H1 (cell line): Measurements from ENCODE around the gene GALNT17. TPM values are rescaled to one million over a fixed set of nuclear protein-coding genes. Genes with fewer than 3 reads are reported as not detected.

Experiments
- CTCF ChIA-PET: fragments of 300-600 bp; sonication (Branson Sonifier 250); formaldehyde crosslinking; loops from one replicate; lab custom pipeline; 2021; ENCODE audit not compliant: partially characterized antibody; lab: Charles Lee
- POLR2A ChIA-PET: fragments of 300-600 bp; sonication (Branson Sonifier 250); formaldehyde crosslinking; loops from one replicate; lab custom pipeline; 2021; ENCODE audit warnings: inconsistent platforms; ENCODE audit not compliant: partially characterized antibody; lab: Charles Lee
- DNase-seq, 2 experiments: peaks; one replicate each; pipeline versions ENCODE4 v3.0.0 to v3.0.0-alpha.2; 2010 to 2022; ENCODE audit warnings: low spot score in 2 of 2, low read depth in 1 of 2, mixed read lengths in 1 of 2
- FAIRE-seq: peaks from 2 replicates; lab custom pipeline; 2011; peaks lifted over from hg19 to GRCh38; lab: Jason Lieb, UNC
- H2AFZ ChIP-seq: 2 replicates; pipeline ENCODE4 v1.8.1; 2012; ENCODE audit warnings: low read length, inconsistent platforms
- H2AK5ac ChIP-seq: 2 replicates; pipeline ENCODE4 v1.6.1; 2013; ENCODE audit warnings: low read depth, low read length
- H2BK120ac ChIP-seq: replicated peaks from 2 replicates; pipeline ENCODE3; 2013; ENCODE audit warnings: low read depth, low read length, inconsistent platforms
- H2BK12ac ChIP-seq: 2 replicates; pipeline ENCODE4 v1.6.1; 2013; ENCODE audit warnings: low read depth, low read length
- H2BK15ac ChIP-seq: 2 replicates; pipeline ENCODE4 v1.6.1; 2013; ENCODE audit warnings: low read length
- H2BK20ac ChIP-seq: 2 replicates; pipeline ENCODE4 v1.6.1; 2013; ENCODE audit warnings: low read length
- H2BK5ac ChIP-seq: 2 replicates; pipeline ENCODE4 v1.6.1; 2013; ENCODE audit warnings: low read depth, low read length
- H3K14ac ChIP-seq: 2 replicates; pipeline ENCODE4 v1.6.1; 2013; ENCODE audit warnings: inconsistent platforms; ENCODE audit not compliant: insufficient read length
- H3K18ac ChIP-seq: 2 replicates; pipeline ENCODE4 v1.6.1; 2013; ENCODE audit warnings: low read length; ENCODE audit errors: extremely low read depth
- H3K23ac ChIP-seq: 2 replicates; pipeline ENCODE4 v1.6.1; 2013; ENCODE audit warnings: inconsistent platforms; ENCODE audit not compliant: insufficient read length
- H3K23me2 ChIP-seq: 2 replicates; pipeline ENCODE4 v1.6.1; 2013; ENCODE audit warnings: low read depth, low read length
- H3K27ac ChIP-seq: 2 replicates; pipeline ENCODE4 v1.6.1; 2011; ENCODE audit warnings: low read depth, low read length, inconsistent platforms
- H3K27me3 ChIP-seq, 4 experiments: replicated peaks in 1 of 4; 1 replicate in 1 of 4; 2 replicates in 3 of 4; pipeline versions ENCODE4 v1.6.1 to v1.8.1; 2011 to 2013; ENCODE audit warnings: low read length in 3 of 4, mild to moderate bottlenecking in 3 of 4, inconsistent platforms in 2 of 4, mixed read lengths in 2 of 4, moderate library complexity in 1 of 4; ENCODE audit not compliant: control insufficient read depth in 3 of 4, insufficient read depth in 3 of 4; ENCODE audit errors: extremely low read depth in 1 of 4
- H3K36me3 ChIP-seq, 4 experiments: 2 replicates each; pipeline versions ENCODE4 v1.6.1 to v1.8.1; 2011 to 2013; ENCODE audit warnings: mild to moderate bottlenecking in 4 of 4, low read length in 3 of 4, moderate library complexity in 2 of 4, control low read depth in 1 of 4, inconsistent platforms in 1 of 4; ENCODE audit not compliant: insufficient read depth in 4 of 4, control insufficient read depth in 2 of 4
- H3K4ac ChIP-seq: replicated peaks from 2 replicates; pipeline ENCODE3; 2013; ENCODE audit warnings: low read length, low read depth, mixed read lengths, inconsistent platforms; ENCODE audit not compliant: insufficient read length
- H3K4me1 ChIP-seq, 4 experiments: replicated peaks in 1 of 4; 1 replicate in 1 of 4; 2 replicates in 3 of 4; pipeline versions ENCODE4 v1.6.1 to v1.8.1; 2011 to 2013; ENCODE audit warnings: low read length in 3 of 4, inconsistent platforms in 2 of 4, mixed read lengths in 1 of 4; ENCODE audit not compliant: insufficient read depth in 4 of 4, control insufficient read depth in 3 of 4
- H3K4me2 ChIP-seq, 2 experiments: 2 replicates each; pipeline versions ENCODE4 v1.6.1 to v1.8.1; 2011 to 2013; ENCODE audit warnings: low read depth in 2 of 2, low read length in 2 of 2, control low read depth in 1 of 2, inconsistent platforms in 1 of 2, mild to moderate bottlenecking in 1 of 2; ENCODE audit not compliant: insufficient read depth in 1 of 2
- H3K4me3 ChIP-seq, 4 experiments: fragments of 200-600, 300-600 bp in 1 of 4; sonication (generic), shearing (Covaris generic), sonication (Bioruptor Twin) in 1 of 4; 2 replicates each; pipeline versions ENCODE4 v1.5.1 to v1.8.1; 2011 to 2016; ENCODE audit warnings: low read length in 4 of 4, low read depth in 3 of 4, control low read depth in 2 of 4, inconsistent platforms in 2 of 4, mild to moderate bottlenecking in 2 of 4, mixed read lengths in 1 of 4, moderate library complexity in 1 of 4; ENCODE audit not compliant: insufficient read depth in 2 of 4; ENCODE audit errors: extremely low read depth in 1 of 4
- H3K56ac ChIP-seq: replicated peaks from 2 replicates; pipeline ENCODE3; 2013; ENCODE audit warnings: low read depth, mild to moderate bottlenecking, mixed read lengths, low read length, inconsistent platforms; ENCODE audit not compliant: insufficient read length
- H3K79me1 ChIP-seq: 2 replicates; pipeline ENCODE4 v1.6.1; 2013; ENCODE audit warnings: low read depth, low read length, control low read depth
- H3K79me2 ChIP-seq, 2 experiments: 2 replicates each; pipeline versions ENCODE4 v1.6.1 to v1.8.1; 2012 to 2013; ENCODE audit warnings: low read length in 2 of 2, mild to moderate bottlenecking in 2 of 2, inconsistent platforms in 1 of 2; ENCODE audit not compliant: insufficient read depth in 2 of 2, control insufficient read depth in 1 of 2
- H3K9ac ChIP-seq, 4 experiments: replicated peaks in 1 of 4; 1 replicate in 1 of 4; 2 replicates in 3 of 4; pipeline versions ENCODE4 v1.6.1 to v1.8.1; 2011 to 2013; ENCODE audit warnings: low read depth in 3 of 4, low read length in 3 of 4, control low read depth in 2 of 4, mild to moderate bottlenecking in 2 of 4, moderate library complexity in 2 of 4, inconsistent platforms in 1 of 4; ENCODE audit errors: extremely low read depth in 1 of 4
- H3K9me3 ChIP-seq, 2 experiments: 2 replicates each; pipeline versions ENCODE4 v1.6.1 to v1.8.1; 2012 to 2013; ENCODE audit warnings: mild to moderate bottlenecking in 2 of 2, moderate library complexity in 2 of 2, control low read depth in 1 of 2, inconsistent platforms in 1 of 2, low read depth in 1 of 2, low read length in 1 of 2, mixed read lengths in 1 of 2; ENCODE audit not compliant: insufficient read depth in 2 of 2
- H4K20me1 ChIP-seq, 2 experiments: replicated peaks in 1 of 2; 2 replicates each; pipeline versions ENCODE3 to v1.8.1; 2011 to 2013; ENCODE audit warnings: inconsistent platforms in 2 of 2, low read length in 2 of 2, mild to moderate bottlenecking in 1 of 2; ENCODE audit not compliant: insufficient read depth in 2 of 2, control insufficient read depth in 1 of 2
- H4K5ac ChIP-seq: 2 replicates; pipeline ENCODE4 v1.6.1; 2013; ENCODE audit warnings: low read length, low read depth, mixed read lengths, inconsistent platforms; ENCODE audit not compliant: insufficient read length
- H4K8ac ChIP-seq: 2 replicates; pipeline ENCODE4 v1.8.0; 2013; ENCODE audit warnings: mild to moderate bottlenecking, moderate library complexity, low read length, inconsistent platforms; ENCODE audit not compliant: insufficient read depth; ENCODE audit errors: extremely low read depth
- H4K91ac ChIP-seq: replicated peaks from 2 replicates; pipeline ENCODE3; 2013; ENCODE audit warnings: low read length, mixed read lengths, inconsistent platforms; ENCODE audit not compliant: insufficient read length
- CBX8 ChIP-seq: fragments of 300-800, 300-1000 bp; sonication (generic); IDR thresholded peaks from 2 replicates; pipeline ENCODE4 v1.7.1; 2016; ENCODE audit warnings: low read depth, low read length, borderline replicate concordance
- CHD1 ChIP-seq: IDR thresholded peaks from 2 replicates; pipeline ENCODE4 v1.6.1; 2012; ENCODE audit warnings: low read depth, low read length, improper control_type of control experiment
- EZH2 ChIP-seq: fragments of 200-600 bp; sonication (generic); IDR thresholded peaks from 2 replicates; pipeline ENCODE4 v1.7.1; 2012; ENCODE audit warnings: low read depth, mild to moderate bottlenecking, moderate library complexity, low read length, inconsistent platforms; ENCODE audit not compliant: severe bottlenecking
- GTF2F1 ChIP-seq: IDR thresholded peaks from 2 replicates; pipeline ENCODE4 v1.6.1; 2012; ENCODE audit warnings: low read depth, low read length, improper control_type of control experiment, borderline replicate concordance
- RBBP5 ChIP-seq: IDR thresholded peaks from 2 replicates; pipeline ENCODE4 v1.7.1; 2012; ENCODE audit warnings: low read depth, mild to moderate bottlenecking, inconsistent platforms, low read length, moderate library complexity, borderline replicate concordance
- RNF2 ChIP-seq: fragments of 200-900, 300-1000 bp; sonication (generic); IDR thresholded peaks from 2 replicates; pipeline ENCODE4 v1.7.1; 2016; ENCODE audit warnings: borderline replicate concordance, low read depth, mild to moderate bottlenecking, antibody characterized with exemption, low read length; ENCODE audit not compliant: poor library complexity, severe bottlenecking; ENCODE audit errors: missing control alignments
- SP4 ChIP-seq: IDR thresholded peaks from 2 replicates; pipeline ENCODE4 v1.6.1; 2012; ENCODE audit warnings: low read length, inconsistent platforms
- WGBS, 2 experiments: shearing (Covaris generic) in 1 of 2; methylation state at CpG; one replicate each; pipeline versions ENCODE4 v1.1.6 to v1.1.7; 2013 to 2015; ENCODE audit warnings: low lambda C conversion rate in 2 of 2, mixed read lengths in 2 of 2, inconsistent platforms in 1 of 2, low coverage in 1 of 2, missing lambda C conversion rate in 1 of 2; ENCODE audit not compliant: insufficient replicate concordance in 2 of 2, insufficient coverage in 1 of 2, insufficient read length in 1 of 2; ENCODE audit errors: extremely low coverage in 1 of 2, missing lambda C conversion rate in 1 of 2; 5-methylcytosine and 5-hydroxymethylcytosine counted together
- polyA plus RNA-seq, 7 experiments: library from polyadenylated mRNA; depleted of rRNA in 3 of 7; stranded (reverse) in 5 of 7; unstranded in 2 of 7; fragments of >200 nt in 5 of 7; fragments of 200-250 nt in 2 of 7; gene quantifications; 1 replicate in 5 of 7; 2 replicates in 1 of 7; 4 replicates in 1 of 7; pipeline versions ENCODE4 v1.2.1 to v1.2.3, GENCODE V29; 2011 to 2013; ENCODE audit warnings: missing spikeins in 2 of 7, mixed read lengths in 2 of 7
- total RNA-seq: library from RNA; stranded (reverse); fragmentation: NEBNext Ultra II Directional; extraction: Animal tissue kit (Norgen Biotek cat#: 25700); gene quantifications from 2 replicates; pipeline ENCODE4 v1.2.1, GENCODE V29; 2021

Gene GALNT17
- total and polyA plus RNA-seq, 2 of the 8 experiments (the other 6 are each of a cell fraction or from before 2014, with no cell fraction given), result 37.7 to 47.0 TPM

DNA sequence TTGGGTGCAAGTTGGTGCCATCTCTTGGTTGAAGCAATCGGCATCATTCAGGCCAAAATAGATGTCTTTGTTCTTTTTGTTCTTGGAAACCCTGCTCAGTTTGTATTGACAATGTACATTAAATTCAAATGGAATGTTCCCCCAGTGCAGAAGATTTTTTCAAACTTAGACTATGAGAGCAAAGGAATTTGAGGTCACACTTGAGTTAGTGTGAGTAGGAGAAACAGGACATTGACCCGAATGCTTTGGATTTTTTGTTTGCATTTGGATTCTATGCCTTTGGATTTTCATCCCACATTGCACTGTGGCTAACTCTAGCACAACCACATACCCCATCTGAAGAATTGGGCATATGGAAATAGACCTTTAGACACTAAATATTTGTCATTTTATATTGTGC lies 480.0 kb downstream of the GALNT17 start:
- CTCF ChIA-PET, result no interaction called here

More for the DNA sequence above, 480.0 kb downstream of the GALNT17 start:
- no peaks in the 10 kb centered on the region for H3K79me1 ChIP-seq
- H3K14ac ChIP-seq, result no peak overlapping the region
- no peak overlapping the region for H2BK120ac ChIP-seq
- H3K27ac ChIP-seq, result no peak overlapping the region
- no peaks in the 10 kb centered on the region for H3K23me2 ChIP-seq
- DNase-seq (no peak), FAIRE-seq (no peak)
- no peak overlapping the region for H3K56ac ChIP-seq
- H3K4me3 ChIP-seq, result no peak overlapping the region
- no peaks in the 10 kb centered on the region for H3K79me2 ChIP-seq
- no peak overlapping the region for H2BK5ac ChIP-seq
- no peak overlapping the region for H3K4ac ChIP-seq
- H3K4me2 ChIP-seq, result no peak overlapping the region
- H2BK20ac ChIP-seq, result no peak overlapping the region
- no peaks in the 10 kb centered on the region for H3K27me3 ChIP-seq
- H2BK15ac ChIP-seq, result no peak overlapping the region
- POLR2A ChIA-PET, result no interaction called here
- no peak overlapping the region for H4K91ac ChIP-seq
- H2BK12ac ChIP-seq, result no peak overlapping the region
- H2AK5ac ChIP-seq, result no peak overlapping the region
- no peak overlapping the region for H3K18ac ChIP-seq
- no peaks in the 10 kb centered on the region for H4K20me1 ChIP-seq
- H3K4me1 ChIP-seq, result peaks cover 3 to 18% (median 12%) of the 10 kb centered on the region in 4 experiments
- 97% methylated on average over 2 of the region's 2 CpGs; no CpG with 5 or more reads in 1 of the 2 experiments for WGBS, 2 experiments
- H4K5ac ChIP-seq, result no peak overlapping the region
- H3K9ac ChIP-seq, result no peak overlapping the region
- no peak overlapping the region for H4K8ac ChIP-seq
- no peak overlapping the region for H3K23ac ChIP-seq
- H2AFZ ChIP-seq, result no peak overlapping the region
- H3K9me3 ChIP-seq, result no peaks in the 10 kb centered on the region; a peak in 2 of 4 replicates
- TF ChIP-seq RNF2 (no peak), CHD1 (no peak), RBBP5 (no peak), CBX8 (no peak), GTF2F1 (no peak), EZH2 (no peak), SP4 (no peak)
- no peaks in the 10 kb centered on the region for H3K36me3 ChIP-seq
